Nephron progenitor cell (in vitro differentiated cells): ENCODE results near the gene PCDH9.
A peak's percentile ranks its signal among the peaks of the same experiment; 100 is the strongest.

Experiments used
- DNase-seq: peaks from one replicate; pipeline ENCODE4 v3.0.0; 2021
- H3K27ac Mint-ChIP-seq: 2 replicates; pipeline ENCODE4 v1.8.0; 2021; ENCODE audit warnings: mild to moderate bottlenecking, moderate library complexity, mixed read lengths
- H3K27me3 Mint-ChIP-seq: 2 replicates; pipeline ENCODE4 v1.8.0; 2021; ENCODE audit warnings: mild to moderate bottlenecking, low read depth, mixed read lengths; ENCODE audit not compliant: poor library complexity
- H3K36me3 Mint-ChIP-seq: 2 replicates; pipeline ENCODE4 v1.8.0; 2021; ENCODE audit warnings: low read depth, mixed read lengths
- H3K4me1 Mint-ChIP-seq: 2 replicates; pipeline ENCODE4 v1.8.0; 2021; ENCODE audit warnings: mixed read lengths
- H3K4me3 Mint-ChIP-seq: 2 replicates; pipeline ENCODE4 v1.8.0; 2021; ENCODE audit warnings: mild to moderate bottlenecking, moderate library complexity, mixed read lengths
- H3K9me3 Mint-ChIP-seq: 2 replicates; pipeline ENCODE4 v1.8.0; 2021; ENCODE audit warnings: mild to moderate bottlenecking, moderate library complexity, mixed read lengths
- TF ChIP-seq, protein P1 (sequence below): fragments of 200-600 bp; sonication (generic); IDR thresholded peaks from 2 replicates; pipeline ENCODE4 v1.5.0; 2021; ENCODE audit warnings: antibody characterized with exemption

The PCDH9 gene

GRCh38 chr13:66859934-66860877, 369.9 kb downstream of the PCDH9 start:
- Mint-ChIP-seq H3K27ac (peak overlapping the region; percentile 94), H3K4me3 (no peak overlapping the region), H3K27me3 (no peaks in the 10 kb centered on the region), H3K9me3 (no peaks in the 10 kb centered on the region), H3K36me3 (no peaks in the 10 kb centered on the region), H3K4me1 (peaks cover 31% of the 10 kb centered on the region)
- TF ChIP-seq, protein P1, sequence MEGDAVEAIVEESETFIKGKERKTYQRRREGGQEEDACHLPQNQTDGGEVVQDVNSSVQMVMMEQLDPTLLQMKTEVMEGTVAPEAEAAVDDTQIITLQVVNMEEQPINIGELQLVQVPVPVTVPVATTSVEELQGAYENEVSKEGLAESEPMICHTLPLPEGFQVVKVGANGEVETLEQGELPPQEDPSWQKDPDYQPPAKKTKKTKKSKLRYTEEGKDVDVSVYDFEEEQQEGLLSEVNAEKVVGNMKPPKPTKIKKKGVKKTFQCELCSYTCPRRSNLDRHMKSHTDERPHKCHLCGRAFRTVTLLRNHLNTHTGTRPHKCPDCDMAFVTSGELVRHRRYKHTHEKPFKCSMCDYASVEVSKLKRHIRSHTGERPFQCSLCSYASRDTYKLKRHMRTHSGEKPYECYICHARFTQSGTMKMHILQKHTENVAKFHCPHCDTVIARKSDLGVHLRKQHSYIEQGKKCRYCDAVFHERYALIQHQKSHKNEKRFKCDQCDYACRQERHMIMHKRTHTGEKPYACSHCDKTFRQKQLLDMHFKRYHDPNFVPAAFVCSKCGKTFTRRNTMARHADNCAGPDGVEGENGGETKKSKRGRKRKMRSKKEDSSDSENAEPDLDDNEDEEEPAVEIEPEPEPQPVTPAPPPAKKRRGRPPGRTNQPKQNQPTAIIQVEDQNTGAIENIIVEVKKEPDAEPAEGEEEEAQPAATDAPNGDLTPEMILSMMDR, result no peak
- no peak for DNase-seq

DNA sequence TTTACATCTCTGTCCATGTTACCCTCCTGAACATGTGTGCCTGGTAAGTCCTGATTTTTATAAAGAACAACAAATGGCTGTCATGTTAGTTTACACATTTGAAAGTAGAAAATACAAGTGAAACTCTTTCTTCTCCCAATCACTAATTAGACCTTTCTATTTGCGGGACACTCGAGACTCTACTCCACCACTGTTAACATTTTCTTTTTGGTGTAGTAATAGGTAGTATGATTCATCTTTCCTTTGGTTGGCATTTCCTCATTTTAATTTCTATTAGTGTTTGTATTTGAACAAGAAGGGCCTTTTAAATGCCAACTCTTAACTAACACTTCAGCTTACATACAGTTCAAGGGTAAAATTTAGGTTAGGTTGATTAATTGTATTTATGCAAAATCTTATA, 371.1 kb downstream of the PCDH9 start:
- H3K4me1 Mint-ChIP-seq, result peaks cover 25% of the 10 kb centered on the region
- H3K9me3 Mint-ChIP-seq, result no peaks in the 10 kb centered on the region
- no peak overlapping the region for H3K4me3 Mint-ChIP-seq
- TF ChIP-seq, protein P1, result no peak
- no peak overlapping the region for H3K27ac Mint-ChIP-seq
- no peaks in the 10 kb centered on the region for H3K27me3 Mint-ChIP-seq
- H3K36me3 Mint-ChIP-seq, result no peaks in the 10 kb centered on the region
- DNase-seq, result no peak

- no peaks in the 10 kb centered on the region for H3K27me3 Mint-ChIP-seq
- H3K9me3 Mint-ChIP-seq, result no peaks in the 10 kb centered on the region
- peaks cover 25% of the 10 kb centered on the region for H3K4me1 Mint-ChIP-seq
- no peaks in the 10 kb centered on the region for H3K36me3 Mint-ChIP-seq
- H3K27ac Mint-ChIP-seq, result no peak overlapping the region
- TF ChIP-seq, protein P1, result no peak
- DNase-seq, result no peak
- H3K4me3 Mint-ChIP-seq, result no peak overlapping the region
These were observed 372.0 kb downstream of the PCDH9 start for GRCh38 chr13:66858163-66858562.

GRCh38 chr13:66855131-66855530, 375.0 kb downstream of the PCDH9 start:
- Mint-ChIP-seq H3K4me1 (peaks cover 6% of the 10 kb centered on the region), H3K4me3 (no peak overlapping the region), H3K27ac (no peak overlapping the region), H3K27me3 (no peaks in the 10 kb centered on the region), H3K36me3 (no peaks in the 10 kb centered on the region), H3K9me3 (peaks cover 9% of the 10 kb centered on the region)
- TF ChIP-seq, protein P1, result no peak
- DNase-seq, result no peak

GRCh38 chr13:66853564-66853963, 376.6 kb downstream of the PCDH9 start:
- Mint-ChIP-seq H3K27me3 (no peaks in the 10 kb centered on the region), H3K27ac (no peak overlapping the region), H3K4me3 (no peak overlapping the region), H3K36me3 (no peaks in the 10 kb centered on the region), H3K9me3 (peaks cover 9% of the 10 kb centered on the region), H3K4me1 (no peaks in the 10 kb centered on the region)
- TF ChIP-seq, protein P1, result no peak
- DNase-seq, result no peak

DNA sequence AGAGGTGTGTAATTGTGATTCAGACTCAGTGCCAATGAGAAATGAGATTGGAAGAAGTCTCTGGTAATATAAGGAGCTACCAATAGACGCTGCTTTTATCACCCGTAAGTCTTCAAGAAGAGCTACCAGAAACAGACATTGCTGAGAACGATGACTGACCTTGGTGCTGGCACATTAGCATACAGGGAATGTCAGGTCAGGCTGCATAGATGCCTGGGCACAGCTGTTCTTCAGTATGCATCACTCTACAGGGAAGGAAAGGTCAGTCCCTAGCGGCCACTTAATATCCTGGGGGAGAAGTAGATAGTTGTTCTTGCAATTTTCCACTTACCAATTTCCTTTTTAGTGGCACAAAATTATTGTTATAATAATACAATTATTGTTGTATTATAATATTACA, 380.4 kb downstream of the PCDH9 start:
- Mint-ChIP-seq H3K36me3 (no peaks in the 10 kb centered on the region), H3K27me3 (no peaks in the 10 kb centered on the region), H3K4me1 (no peaks in the 10 kb centered on the region), H3K4me3 (no peak overlapping the region), H3K27ac (no peak overlapping the region), H3K9me3 (peaks cover 9% of the 10 kb centered on the region)
- TF ChIP-seq, protein P1, result no peak
- no peak for DNase-seq
